ENCODE results near the gene TMEM132D. TPM values are rescaled to one million over a fixed set of nuclear protein-coding genes. Genes with fewer than 3 reads are reported as not detected.

The TMEM132D gene
- total RNA-seq, 2 donors from 2014 or later: 4.4 to 14.2 TPM

DNA sequence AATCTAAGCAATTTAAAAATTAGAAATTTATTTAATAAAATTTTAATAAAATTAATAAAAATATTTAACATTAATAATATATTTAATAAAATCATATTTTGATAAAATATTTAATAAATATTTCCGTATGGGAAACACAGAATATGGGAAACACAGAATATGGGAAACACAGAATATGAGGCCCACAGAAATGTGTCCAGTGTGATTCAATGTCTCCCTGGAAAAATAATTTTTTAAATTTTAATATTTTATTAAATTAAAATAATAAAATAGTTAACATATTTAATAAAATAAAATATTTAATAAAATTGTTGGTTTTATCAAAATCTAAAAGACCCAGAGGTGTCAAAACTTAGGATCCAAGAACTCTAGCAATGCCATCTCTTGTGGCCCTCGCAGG lies 186.4 kb downstream of the TMEM132D start:
- H3K36me3 ChIP-seq (ENCODE audit: control insufficient read depth, insufficient read depth, low read length): no peaks in the 10 kb centered on the region
- Mint-ChIP-seq H3K9me3 (peaks cover 8% of the 10 kb centered on the region), H3K4me1 (peaks cover 2% of the 10 kb centered on the region), H3K27ac (no peak overlapping the region), H3K27me3 (ENCODE audit: insufficient read depth) (no peaks in the 10 kb centered on the region), H3K36me3 (ENCODE audit: low read depth) (peaks cover 30% of the 10 kb centered on the region), H3K4me3 (no peak overlapping the region)
- no peaks in the 10 kb centered on the region for H3K27me3 ChIP-seq (ENCODE audit: control insufficient read depth, insufficient read depth, low read length, poor library complexity, severe bottlenecking)
- DNase-seq: no peak
- H3K9me3 ChIP-seq (ENCODE audit: control insufficient read depth, low read length): no peaks in the 10 kb centered on the region
- H3K27ac ChIP-seq (ENCODE audit: low read depth, low read length): no peak overlapping the region
- no peaks in the 10 kb centered on the region for H3K4me1 ChIP-seq (ENCODE audit: control insufficient read depth, insufficient read depth, low read length)
- WGBS, 2 experiments (ENCODE audit: insufficient coverage in 1 of 2, insufficient read length in 1 of 2): 72 to 100% methylated on average over 1 to 2 of the region's 2 CpGs
- no peak overlapping the region for H3K4me3 ChIP-seq (ENCODE audit: low read length)
- TF ChIP-seq, protein P1, sequence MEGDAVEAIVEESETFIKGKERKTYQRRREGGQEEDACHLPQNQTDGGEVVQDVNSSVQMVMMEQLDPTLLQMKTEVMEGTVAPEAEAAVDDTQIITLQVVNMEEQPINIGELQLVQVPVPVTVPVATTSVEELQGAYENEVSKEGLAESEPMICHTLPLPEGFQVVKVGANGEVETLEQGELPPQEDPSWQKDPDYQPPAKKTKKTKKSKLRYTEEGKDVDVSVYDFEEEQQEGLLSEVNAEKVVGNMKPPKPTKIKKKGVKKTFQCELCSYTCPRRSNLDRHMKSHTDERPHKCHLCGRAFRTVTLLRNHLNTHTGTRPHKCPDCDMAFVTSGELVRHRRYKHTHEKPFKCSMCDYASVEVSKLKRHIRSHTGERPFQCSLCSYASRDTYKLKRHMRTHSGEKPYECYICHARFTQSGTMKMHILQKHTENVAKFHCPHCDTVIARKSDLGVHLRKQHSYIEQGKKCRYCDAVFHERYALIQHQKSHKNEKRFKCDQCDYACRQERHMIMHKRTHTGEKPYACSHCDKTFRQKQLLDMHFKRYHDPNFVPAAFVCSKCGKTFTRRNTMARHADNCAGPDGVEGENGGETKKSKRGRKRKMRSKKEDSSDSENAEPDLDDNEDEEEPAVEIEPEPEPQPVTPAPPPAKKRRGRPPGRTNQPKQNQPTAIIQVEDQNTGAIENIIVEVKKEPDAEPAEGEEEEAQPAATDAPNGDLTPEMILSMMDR (conservative IDR thresholded peaks at IDR 0.05): no peak
- H3K9ac ChIP-seq (ENCODE audit: extremely low read depth, low read length, poor library complexity, severe bottlenecking): no peak overlapping the region

DNA sequence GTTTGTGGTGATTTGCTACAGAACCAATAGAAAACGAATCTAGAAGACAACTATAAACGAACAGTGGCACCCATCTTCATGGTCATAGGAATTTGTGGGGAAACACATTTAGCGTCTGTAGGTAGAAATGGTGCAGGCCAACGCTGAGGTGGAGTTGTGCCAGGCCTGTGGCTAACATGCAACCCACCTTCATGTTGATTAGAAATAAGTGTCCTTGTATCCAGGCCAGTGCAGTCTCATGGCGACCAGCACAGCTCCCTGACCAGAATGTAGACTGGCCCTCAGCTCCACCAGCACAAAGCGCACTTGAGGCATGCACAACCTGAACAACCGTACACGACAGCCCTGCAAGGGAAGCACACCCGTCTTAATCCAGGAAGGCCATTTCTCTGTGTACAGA lies 187.0 kb downstream of the TMEM132D start:
- Histone ChIP-seq H3K27ac (ENCODE audit: low read depth, low read length) (no peak overlapping the region), H3K9ac (ENCODE audit: extremely low read depth, low read length, poor library complexity, severe bottlenecking) (no peak overlapping the region), H3K4me3 (ENCODE audit: low read length) (no peak overlapping the region), H3K36me3 (ENCODE audit: control insufficient read depth, insufficient read depth, low read length) (no peaks in the 10 kb centered on the region), H3K27me3 (ENCODE audit: control insufficient read depth, insufficient read depth, low read length, poor library complexity, severe bottlenecking) (no peaks in the 10 kb centered on the region), H3K9me3 (ENCODE audit: control insufficient read depth, low read length) (no peaks in the 10 kb centered on the region), H3K4me1 (ENCODE audit: control insufficient read depth, insufficient read depth, low read length) (no peaks in the 10 kb centered on the region)
- H3K9me3 Mint-ChIP-seq: peaks cover 10% of the 10 kb centered on the region
- TF ChIP-seq, protein P1 (conservative IDR thresholded peaks at IDR 0.05): no peak
- DNase-seq: no peak
- H3K36me3 Mint-ChIP-seq (ENCODE audit: low read depth): peaks cover 33% of the 10 kb centered on the region
- H3K4me1 Mint-ChIP-seq: peaks cover 2% of the 10 kb centered on the region
- no peak overlapping the region for H3K4me3 Mint-ChIP-seq
- no peak overlapping the region for H3K27ac Mint-ChIP-seq
- no peaks in the 10 kb centered on the region for H3K27me3 Mint-ChIP-seq (ENCODE audit: insufficient read depth)
- WGBS, 2 experiments (ENCODE audit: insufficient coverage in 1 of 2, insufficient read length in 1 of 2): 96 to 98% methylated on average over 9 of the region's 9 CpGs

DNA sequence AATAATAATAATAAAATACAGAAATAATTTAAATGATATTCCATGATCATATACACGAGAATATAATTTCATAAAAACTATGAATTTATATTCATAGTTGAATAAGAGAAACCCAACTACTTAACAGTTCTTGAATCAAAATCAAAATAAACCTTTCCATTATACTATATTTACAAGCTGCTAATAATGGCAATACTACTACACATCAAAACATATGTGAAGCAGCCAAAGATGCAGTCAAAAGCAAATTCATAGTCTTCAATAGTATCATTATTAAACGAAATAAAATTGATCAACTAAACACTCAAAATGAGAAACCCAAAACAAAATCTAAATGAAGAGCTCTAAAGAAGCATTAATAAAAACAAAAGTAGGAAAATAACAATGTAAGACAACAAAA lies 197.1 kb downstream of the TMEM132D start:
- peaks cover 16% of the 10 kb centered on the region for H3K9me3 ChIP-seq (ENCODE audit: control insufficient read depth, low read length)

More for the DNA sequence above, 197.1 kb downstream of the TMEM132D start:
- Histone ChIP-seq H3K4me3 (ENCODE audit: low read length) (no peak overlapping the region), H3K36me3 (ENCODE audit: control insufficient read depth, insufficient read depth, low read length) (no peaks in the 10 kb centered on the region), H3K4me1 (ENCODE audit: control insufficient read depth, insufficient read depth, low read length) (no peaks in the 10 kb centered on the region), H3K27ac (ENCODE audit: low read depth, low read length) (no peak overlapping the region), H3K27me3 (ENCODE audit: control insufficient read depth, insufficient read depth, low read length, poor library complexity, severe bottlenecking) (no peaks in the 10 kb centered on the region), H3K9ac (ENCODE audit: extremely low read depth, low read length, poor library complexity, severe bottlenecking) (no peak overlapping the region)
- Mint-ChIP-seq H3K27me3 (ENCODE audit: insufficient read depth) (peaks cover 2% of the 10 kb centered on the region), H3K4me3 (no peak overlapping the region), H3K9me3 (peaks cover 36% of the 10 kb centered on the region), H3K4me1 (peaks cover 3% of the 10 kb centered on the region), H3K27ac (no peak overlapping the region), H3K36me3 (ENCODE audit: low read depth) (peaks cover 28% of the 10 kb centered on the region)
- DNase-seq: no peak
- WGBS, 2 experiments (ENCODE audit: insufficient coverage in 1 of 2, insufficient read length in 1 of 2): 100% methylated on average over 1 of the region's 2 CpGs; no CpG with 5 or more reads in 1 of the 2 experiments
- TF ChIP-seq, protein P1 (conservative IDR thresholded peaks at IDR 0.05): no peak
